CD14-positive monocyte (primary cell): ENCODE results near the gene TMA7B. TPM values are rescaled to one million over a fixed set of nuclear protein-coding genes. Genes with fewer than 3 reads are reported as not detected.
A peak's percentile ranks its signal among the peaks of the same experiment; 100 is the strongest.

Experiments
- DNase-seq, 3 donors: peaks; one replicate each; pipeline ENCODE4 v3.0.0-alpha.2; 2011 to 2022
- H2AFZ ChIP-seq: 2 replicates; pipeline ENCODE4 v1.6.0; 2012; ENCODE audit warnings: mild to moderate bottlenecking, low read depth, low read length, inconsistent platforms; ENCODE audit not compliant: insufficient read depth, poor library complexity, severe bottlenecking
- H3K27ac ChIP-seq, 2 donors: 1 replicate in 1 of 2; 2 replicates in 1 of 2; pipeline ENCODE4 v1.5.1; 2012 to 2013; ENCODE audit warnings: low read length in 2 of 2, control low read depth in 1 of 2, inconsistent platforms in 1 of 2, low read depth in 1 of 2, mild to moderate bottlenecking in 1 of 2
- H3K27me3 ChIP-seq, 2 donors: one replicate each; pipeline versions ENCODE4 v1.6.0 to v1.6.1; 2011 to 2013; ENCODE audit warnings: low read length in 2 of 2; ENCODE audit not compliant: control insufficient read depth in 2 of 2, insufficient read depth in 2 of 2
- H3K36me3 ChIP-seq, 2 donors: replicated peaks in 1 of 2; 1 replicate in 1 of 2; 2 replicates in 1 of 2; pipeline versions ENCODE4 v1.5.1 to v1.6.1; 2012 to 2013; ENCODE audit warnings: low read length in 2 of 2, control low read depth in 1 of 2, inconsistent platforms in 1 of 2, mild to moderate bottlenecking in 1 of 2; ENCODE audit not compliant: insufficient read depth in 2 of 2, control insufficient read depth in 1 of 2
- H3K4me1 ChIP-seq, 2 donors: 1 replicate in 1 of 2; 2 replicates in 1 of 2; pipeline versions ENCODE4 v1.5.1 to v1.6.1; 2012 to 2013; ENCODE audit warnings: low read length in 2 of 2, control low read depth in 1 of 2, inconsistent platforms in 1 of 2, mild to moderate bottlenecking in 1 of 2, moderate library complexity in 1 of 2; ENCODE audit not compliant: insufficient read depth in 2 of 2, control insufficient read depth in 1 of 2
- H3K4me2 ChIP-seq: replicated peaks from 2 replicates; pipeline ENCODE3; 2012; ENCODE audit warnings: low read length, moderate library complexity, mild to moderate bottlenecking; ENCODE audit not compliant: poor library complexity, severe bottlenecking; ENCODE audit errors: extremely low read depth
- H3K4me3 ChIP-seq, 3 experiments: fragments of 200-600 bp in 1 of 3; sonication (generic) in 1 of 3; replicated peaks in 1 of 3; 1 replicate in 2 of 3; 2 replicates in 1 of 3; pipeline ENCODE4 v1.5.1; 2011 to 2013; ENCODE audit warnings: low read length in 3 of 3, mild to moderate bottlenecking in 3 of 3, control low read depth in 2 of 3, low read depth in 2 of 3, inconsistent platforms in 1 of 3, moderate library complexity in 1 of 3
- H3K79me2 ChIP-seq: 2 replicates; pipeline ENCODE4 v1.6.0; 2012; ENCODE audit warnings: mild to moderate bottlenecking, control low read depth, inconsistent platforms, low read length, moderate library complexity; ENCODE audit not compliant: insufficient read depth
- H3K9ac ChIP-seq: 2 replicates; pipeline ENCODE4 v1.6.0; 2017; ENCODE audit warnings: low read length, mild to moderate bottlenecking; ENCODE audit not compliant: insufficient read depth, poor library complexity, severe bottlenecking
- H3K9me3 ChIP-seq, 2 donors: replicated peaks in 1 of 2; 1 replicate in 1 of 2; 2 replicates in 1 of 2; pipeline versions ENCODE4 v1.5.1 to v1.6.1; 2012 to 2013; ENCODE audit warnings: low read length in 2 of 2, control low read depth in 1 of 2; ENCODE audit not compliant: control insufficient read depth in 1 of 2, insufficient read depth in 1 of 2
- H4K20me1 ChIP-seq: 2 replicates; pipeline ENCODE4 v1.6.0; 2012; ENCODE audit warnings: mild to moderate bottlenecking, low read length, control low read depth, moderate library complexity; ENCODE audit not compliant: insufficient read depth
- H3K27ac Mint-ChIP-seq, 7 donors: one replicate each; pipeline ENCODE4 v1.8.0; 2020; ENCODE audit warnings: mild to moderate bottlenecking in 7 of 7, mixed read lengths in 7 of 7, moderate library complexity in 6 of 7, inconsistent platforms in 2 of 7
- H3K27me3 Mint-ChIP-seq, 3 donors: one replicate each; pipeline ENCODE4 v1.8.0; 2021 to 2022; ENCODE audit warnings: low read depth in 3 of 3, mild to moderate bottlenecking in 3 of 3, mixed read lengths in 3 of 3, moderate library complexity in 3 of 3, inconsistent platforms in 1 of 3
- H3K36me3 Mint-ChIP-seq, 2 donors: one replicate each; pipeline ENCODE4 v1.8.0; 2020; ENCODE audit warnings: mixed read lengths in 2 of 2, inconsistent platforms in 1 of 2, mild to moderate bottlenecking in 1 of 2
- H3K4me1 Mint-ChIP-seq: one replicate; pipeline ENCODE4 v1.8.0; 2020; ENCODE audit warnings: mild to moderate bottlenecking, mixed read lengths
- H3K4me3 Mint-ChIP-seq, 2 donors: one replicate each; pipeline ENCODE4 v1.8.0; 2020; ENCODE audit warnings: mild to moderate bottlenecking in 2 of 2, mixed read lengths in 2 of 2, moderate library complexity in 1 of 2
- H3K9me3 Mint-ChIP-seq, 7 donors: one replicate each; pipeline ENCODE4 v1.8.0; 2020 to 2022; ENCODE audit warnings: mixed read lengths in 7 of 7, mild to moderate bottlenecking in 6 of 7, moderate library complexity in 6 of 7, inconsistent platforms in 2 of 7
- WGBS: methylation state at CpG from one replicate; pipeline ENCODE4 v1.1.5; 2013; ENCODE audit warnings: missing lambda C conversion rate; ENCODE audit not compliant: insufficient coverage; 5-methylcytosine and 5-hydroxymethylcytosine counted together
- intact Hi-C, 2 donors: fragments of 100-400 bp; cut with micrococcal nuclease; formaldehyde crosslinking; loops; one replicate each; pipeline versions ENCODE4 v1.15.0 to v1.15.1; 2023
- polyA plus RNA-seq, 3 donors: library from polyadenylated mRNA; depleted of rRNA in 1 of 3; unstranded in 2 of 3; stranded (reverse) in 1 of 3; fragments of 300-500 nt in 2 of 3; fragments of >200 nt in 1 of 3; fragmentation: Illumina TruSeq in 2 of 3; gene quantifications; 1 replicate in 2 of 3; 2 replicates in 1 of 3; pipeline ENCODE4 v1.2.3, GENCODE V29; 2012 to 2021
- TF ChIP-seq, protein P1 (sequence below): fragments of 200-600 bp; IDR thresholded peaks from one replicate; pipeline ENCODE4 v1.8.0; 2022; ENCODE audit warnings: antibody characterized with exemption, mild to moderate bottlenecking

The TMA7B gene
- polyA plus RNA-seq, 3 donors = 0.13 TPM; not detected in 2

DNA sequence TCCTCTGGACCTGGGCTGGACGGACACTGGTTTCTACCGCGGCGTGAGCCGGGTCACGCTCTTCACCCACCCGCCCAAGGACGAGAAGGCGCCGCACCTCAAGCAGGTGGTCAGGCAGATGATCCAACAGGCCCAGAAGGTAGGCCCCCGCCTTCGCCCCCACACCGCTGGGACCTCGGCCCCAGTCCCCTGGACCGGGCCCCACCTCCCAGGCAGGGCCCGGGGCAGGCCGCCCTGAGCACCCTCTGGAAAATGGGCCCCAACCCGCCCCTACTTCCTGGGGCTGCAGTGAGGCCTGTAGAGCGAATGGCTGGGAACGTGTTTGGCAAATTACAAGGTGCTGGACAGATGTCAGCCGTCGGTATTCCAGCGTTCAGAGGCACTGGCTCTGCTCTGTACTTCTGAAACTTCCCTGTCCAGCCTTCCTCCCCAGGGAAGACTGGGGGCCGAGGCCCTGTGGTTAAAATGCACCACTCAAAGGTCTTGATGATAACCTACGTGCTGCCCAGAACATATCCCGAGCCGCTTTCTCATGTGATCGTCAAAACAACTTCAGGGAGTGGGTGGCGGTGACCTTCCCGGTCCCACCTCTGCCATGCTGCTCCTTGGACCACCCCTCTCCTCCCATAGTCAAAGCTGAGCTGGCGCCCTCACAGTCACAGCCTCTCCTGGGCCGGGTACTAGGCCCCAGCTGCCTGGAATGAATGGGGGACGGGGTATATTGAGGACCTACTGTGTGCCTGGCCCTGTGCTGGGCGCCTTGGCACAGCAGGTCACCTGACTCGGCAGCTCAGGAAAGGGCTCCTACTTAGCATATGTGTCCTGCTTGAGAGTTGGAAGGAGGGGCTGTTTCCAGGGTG is 35.4 kb downstream of the TMA7B start:
- H3K27me3 ChIP-seq = peaks cover 36 to 66% of the 10 kb centered on the region in 2 donors
- H3K4me1 Mint-ChIP-seq = peaks cover 7% of the 10 kb centered on the region
- intact Hi-C loops = loop anchor here in 1 of 2 donors (10.0 kb wide), 1 partner anchor 61 kb away; no protein-coding TSS in a partner anchor
- H3K4me2 ChIP-seq = peak overlapping the region; percentile 50
- peak overlapping the region; percentile 8 for H3K9ac ChIP-seq
- H3K27me3 Mint-ChIP-seq = peaks cover 48 to 71% (median 65%) of the 10 kb centered on the region in 3 donors
- peaks cover 0 to 7% (median 2%) of the 10 kb centered on the region in 7 donors for H3K9me3 Mint-ChIP-seq
- no peaks in the 10 kb centered on the region for H3K9me3 ChIP-seq
- H3K27ac ChIP-seq = no peak overlapping the region
- H3K36me3 ChIP-seq = no peaks in the 10 kb centered on the region
- no peak overlapping the region for H3K27ac Mint-ChIP-seq
- H2AFZ ChIP-seq = peak overlapping the region; percentile 67
- peaks cover 7 to 13% of the 10 kb centered on the region in 2 donors for H3K4me1 ChIP-seq
- H3K4me3 ChIP-seq = no peak overlapping the region
- no peak for DNase-seq
- peak overlapping the region in 1 of 2 donors; percentile 73 for H3K4me3 Mint-ChIP-seq
- H4K20me1 ChIP-seq = no peaks in the 10 kb centered on the region
- TF ChIP-seq, protein P1, sequence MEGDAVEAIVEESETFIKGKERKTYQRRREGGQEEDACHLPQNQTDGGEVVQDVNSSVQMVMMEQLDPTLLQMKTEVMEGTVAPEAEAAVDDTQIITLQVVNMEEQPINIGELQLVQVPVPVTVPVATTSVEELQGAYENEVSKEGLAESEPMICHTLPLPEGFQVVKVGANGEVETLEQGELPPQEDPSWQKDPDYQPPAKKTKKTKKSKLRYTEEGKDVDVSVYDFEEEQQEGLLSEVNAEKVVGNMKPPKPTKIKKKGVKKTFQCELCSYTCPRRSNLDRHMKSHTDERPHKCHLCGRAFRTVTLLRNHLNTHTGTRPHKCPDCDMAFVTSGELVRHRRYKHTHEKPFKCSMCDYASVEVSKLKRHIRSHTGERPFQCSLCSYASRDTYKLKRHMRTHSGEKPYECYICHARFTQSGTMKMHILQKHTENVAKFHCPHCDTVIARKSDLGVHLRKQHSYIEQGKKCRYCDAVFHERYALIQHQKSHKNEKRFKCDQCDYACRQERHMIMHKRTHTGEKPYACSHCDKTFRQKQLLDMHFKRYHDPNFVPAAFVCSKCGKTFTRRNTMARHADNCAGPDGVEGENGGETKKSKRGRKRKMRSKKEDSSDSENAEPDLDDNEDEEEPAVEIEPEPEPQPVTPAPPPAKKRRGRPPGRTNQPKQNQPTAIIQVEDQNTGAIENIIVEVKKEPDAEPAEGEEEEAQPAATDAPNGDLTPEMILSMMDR = no peak
- no peaks in the 10 kb centered on the region for H3K79me2 ChIP-seq
- peaks cover 0 to 5% of the 10 kb centered on the region in 2 donors for H3K36me3 Mint-ChIP-seq
- 56% methylated on average over 31 of the region's 35 CpGs for WGBS

DNA sequence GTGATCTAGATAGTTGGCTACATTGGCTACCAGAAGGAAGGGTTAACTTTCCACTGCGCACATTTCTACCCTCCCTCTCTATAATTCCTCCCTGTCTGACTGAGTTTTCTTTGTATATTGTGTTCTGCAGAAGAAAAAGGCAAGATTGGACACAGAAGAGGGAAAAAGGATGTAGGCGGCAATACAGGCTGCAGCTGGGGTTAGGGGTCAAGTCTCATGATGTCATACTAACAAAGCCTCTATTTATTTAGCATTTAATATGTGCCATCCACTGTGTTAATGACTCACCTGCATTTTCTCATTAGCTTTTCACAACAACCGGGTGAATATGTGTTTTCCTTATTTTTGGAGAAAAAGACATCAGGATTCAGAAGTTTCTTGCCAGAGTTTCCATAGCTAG is 36.5 kb downstream of the TMA7B start:
- H3K4me1 ChIP-seq = peaks cover 7 to 13% of the 10 kb centered on the region in 2 donors
- H3K4me2 ChIP-seq = no peak overlapping the region
- no peak overlapping the region for H3K27ac ChIP-seq
- DNase-seq = no peak
- Mint-ChIP-seq H3K27me3 (peaks cover 50 to 75% (median 65%) of the 10 kb centered on the region in 3 donors), H3K27ac (no peak overlapping the region), H3K4me1 (peaks cover 12% of the 10 kb centered on the region), H3K4me3 (peak overlapping the region in 1 of 2 donors; percentile 54), H3K9me3 (peaks cover 0 to 7% (median 2%) of the 10 kb centered on the region in 7 donors), H3K36me3 (peaks cover 0 to 5% of the 10 kb centered on the region in 2 donors)
- H3K79me2 ChIP-seq = no peaks in the 10 kb centered on the region
- no peak overlapping the region for H2AFZ ChIP-seq
- TF ChIP-seq, protein P1 = no peak
- H3K27me3 ChIP-seq = peaks cover 36 to 58% of the 10 kb centered on the region in 2 donors
- intact Hi-C loops = loop anchor here in 1 of 2 donors (10.0 kb wide), 1 partner anchor 62 kb away; no protein-coding TSS in a partner anchor
- no CpG with 5 or more reads among the region's 3 CpGs for WGBS
- H3K36me3 ChIP-seq = no peaks in the 10 kb centered on the region
- no peaks in the 10 kb centered on the region for H4K20me1 ChIP-seq
- no peak overlapping the region for H3K9ac ChIP-seq
- H3K4me3 ChIP-seq = no peak overlapping the region
- H3K9me3 ChIP-seq = no peaks in the 10 kb centered on the region
